ENCODE data around the gene CEP131.

Gene CEP131

DNA sequence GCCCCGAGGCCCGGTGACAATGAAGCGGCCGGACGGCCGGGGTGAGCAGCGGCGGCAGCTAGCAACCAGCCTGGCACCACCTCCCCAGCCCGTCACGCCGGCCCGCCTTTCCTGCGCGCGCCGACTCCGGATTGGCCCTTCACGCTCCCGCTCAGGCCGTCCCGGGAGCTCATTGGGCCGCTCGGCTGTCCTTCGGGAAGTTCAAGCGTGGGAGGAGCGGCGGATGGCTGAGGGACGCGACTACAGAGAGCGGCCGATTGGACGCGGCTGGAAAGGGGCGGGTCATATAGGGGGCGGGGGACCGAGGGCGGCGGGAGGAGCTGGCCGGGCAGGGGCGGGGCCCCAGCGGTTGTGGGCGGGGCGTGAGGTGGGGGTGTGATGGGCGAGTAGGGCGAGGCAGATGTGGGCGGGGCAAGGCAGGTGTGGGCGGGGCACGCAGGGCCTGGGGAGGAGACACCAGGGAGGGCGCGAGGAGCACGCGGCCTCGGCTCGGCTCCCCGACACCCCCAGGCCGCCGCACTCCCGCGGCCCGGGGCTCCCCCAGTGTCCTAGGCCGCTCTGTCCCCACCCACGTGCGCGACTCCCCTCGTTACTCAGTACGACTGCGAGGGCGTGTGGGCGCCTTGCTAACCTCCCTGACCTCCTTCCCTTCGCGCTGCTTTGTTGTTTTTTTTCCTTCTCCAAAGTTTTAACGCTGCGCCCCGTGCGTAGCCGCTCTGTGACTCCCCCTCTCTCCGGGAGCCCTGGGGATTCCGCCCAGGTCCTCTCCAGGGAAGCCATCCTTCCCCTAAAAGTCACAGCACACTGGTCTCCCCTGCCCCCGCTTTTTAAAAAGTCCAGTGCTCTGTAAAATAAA, at the start of gene CEP131:
CEP131 (minus strand) TSS at position 60 of the 856 bp plus-strand sequence. CDS start 2,909 bp downstream, outside the sequence.
- Histone ChIP-seq H3K27me3 (ENCODE audit: control insufficient read depth in 1 of 2, insufficient read depth in 2 of 2, low read length in 2 of 2) (no peaks in the 10 kb centered on the region), H3K9me3 (ENCODE audit: control insufficient read depth in 1 of 2, low read length in 2 of 2) (no peaks in the 10 kb centered on the region), H3K4me3 (ENCODE audit: low read depth in 1 of 2, low read length in 2 of 2) (peak within 1 kb of the TSS; percentile 75 to 77), H3K9ac (ENCODE audit: low read depth in 1 of 2, low read length in 2 of 2) (peak within 1 kb of the TSS; percentile 5 to 61), H3K4me1 (ENCODE audit: control insufficient read depth in 1 of 2, insufficient read depth in 2 of 2, low read length in 2 of 2) (peaks cover 15 to 21% of the 10 kb centered on the region in 2 donors), H3K27ac (ENCODE audit: low read depth, low read length) (peak within 1 kb of the TSS; percentile 42), H3K36me3 (ENCODE audit: control insufficient read depth in 1 of 2, insufficient read depth in 2 of 2, low read length in 2 of 2) (no peaks in the 10 kb centered on the region)

DNA sequence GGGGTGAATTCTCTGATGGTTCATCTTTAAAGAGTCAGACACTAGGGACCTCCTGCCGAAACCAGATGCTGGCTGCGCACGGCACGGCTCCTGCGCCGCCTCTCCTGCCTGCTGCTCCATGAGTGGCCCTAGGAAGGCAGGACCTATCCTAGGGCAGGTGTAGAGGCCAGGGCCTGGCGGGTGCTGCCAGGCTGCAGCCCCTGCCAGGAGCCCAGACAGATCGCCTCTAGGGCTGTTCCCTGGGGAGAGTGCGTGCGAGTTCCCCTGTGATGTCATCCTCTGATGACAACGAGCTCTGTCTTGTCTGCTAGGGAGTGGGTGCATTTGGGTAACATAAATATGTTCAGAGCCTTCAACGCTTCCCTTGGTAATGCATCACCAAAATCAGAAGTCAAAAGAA, 48.5 kb upstream of the CEP131 start:
- H3K27me3 ChIP-seq (ENCODE audit: control insufficient read depth in 1 of 2, insufficient read depth in 2 of 2, low read length in 2 of 2): no peaks in the 10 kb centered on the region
- H3K4me1 ChIP-seq (ENCODE audit: control insufficient read depth in 1 of 2, insufficient read depth in 2 of 2, low read length in 2 of 2): no peaks in the 10 kb centered on the region
- no peaks in the 10 kb centered on the region for H3K9me3 ChIP-seq (ENCODE audit: control insufficient read depth in 1 of 2, low read length in 2 of 2)
- no peak overlapping the region for H3K9ac ChIP-seq (ENCODE audit: low read depth in 1 of 2, low read length in 2 of 2)
- H3K4me3 ChIP-seq (ENCODE audit: low read depth in 1 of 2, low read length in 2 of 2): no peak overlapping the region
- H3K36me3 ChIP-seq (ENCODE audit: control insufficient read depth in 1 of 2, insufficient read depth in 2 of 2, low read length in 2 of 2): peaks cover 36 to 82% of the 10 kb centered on the region in 2 donors
- no peak overlapping the region for H3K27ac ChIP-seq (ENCODE audit: low read depth, low read length)

DNA sequence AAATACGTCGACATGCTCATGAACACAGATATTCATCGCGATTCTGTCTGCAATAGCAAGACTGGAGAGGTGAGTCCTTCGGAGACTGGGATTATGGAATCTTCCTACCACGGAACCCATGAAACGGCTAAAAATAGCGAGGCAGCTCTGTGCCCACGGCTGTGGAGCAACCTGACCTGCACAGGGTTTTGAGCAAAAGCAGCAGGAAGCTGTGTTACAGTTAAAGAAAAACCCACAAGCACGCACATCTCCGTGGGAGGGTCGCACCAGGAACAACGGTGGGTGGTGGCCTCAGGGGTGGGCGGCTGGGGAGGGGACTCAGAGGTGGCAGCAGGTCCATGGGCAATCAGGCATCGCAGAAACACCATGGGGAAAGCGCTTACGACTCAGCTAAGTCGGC, 47.5 kb upstream of the CEP131 start:
- Histone ChIP-seq H3K27me3 (ENCODE audit: control insufficient read depth in 1 of 2, insufficient read depth in 2 of 2, low read length in 2 of 2) (no peaks in the 10 kb centered on the region), H3K9ac (ENCODE audit: low read depth in 1 of 2, low read length in 2 of 2) (no peak overlapping the region), H3K9me3 (ENCODE audit: control insufficient read depth in 1 of 2, low read length in 2 of 2) (no peaks in the 10 kb centered on the region), H3K27ac (ENCODE audit: low read depth, low read length) (no peak overlapping the region), H3K4me1 (ENCODE audit: control insufficient read depth in 1 of 2, insufficient read depth in 2 of 2, low read length in 2 of 2) (no peaks in the 10 kb centered on the region), H3K36me3 (ENCODE audit: control insufficient read depth in 1 of 2, insufficient read depth in 2 of 2, low read length in 2 of 2) (peaks cover 38 to 82% of the 10 kb centered on the region in 2 donors), H3K4me3 (ENCODE audit: low read depth in 1 of 2, low read length in 2 of 2) (no peak overlapping the region)

DNA sequence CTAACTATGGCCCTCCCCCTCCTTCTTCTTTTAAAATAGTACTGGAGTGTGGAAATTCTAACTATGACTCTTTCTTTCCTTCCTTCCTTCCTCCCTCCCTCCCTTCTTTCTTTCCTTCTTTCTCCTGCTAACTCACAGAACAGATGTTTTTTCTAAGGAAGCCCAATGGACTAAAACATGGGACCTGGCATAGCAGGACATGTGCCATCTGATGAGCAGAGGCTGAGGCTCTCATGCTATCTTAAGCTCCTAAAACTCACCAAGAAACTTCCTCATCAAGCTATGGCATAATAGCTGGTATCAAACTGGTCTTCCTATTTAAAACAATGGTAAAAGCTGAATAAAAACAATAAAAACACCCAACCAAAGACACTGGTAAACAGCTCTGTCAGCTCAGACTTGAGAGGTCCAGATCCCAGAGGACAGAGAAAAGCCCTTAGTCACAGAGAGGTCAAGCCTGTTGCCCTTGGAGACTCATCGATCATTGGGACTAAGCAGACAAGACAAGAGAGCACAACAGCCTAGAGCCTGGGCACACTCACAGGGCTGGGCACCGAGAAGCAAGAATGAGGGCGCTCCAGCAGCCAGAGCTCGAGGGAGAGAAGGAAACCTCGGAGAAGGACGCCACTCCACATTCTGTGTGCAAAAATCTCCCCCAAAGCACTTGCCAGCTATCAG, 44.8 kb upstream of the CEP131 start:
- H3K27ac ChIP-seq (ENCODE audit: low read depth, low read length): no peak overlapping the region
- H3K4me1 ChIP-seq (ENCODE audit: control insufficient read depth in 1 of 2, insufficient read depth in 2 of 2, low read length in 2 of 2): no peaks in the 10 kb centered on the region
- no peaks in the 10 kb centered on the region for H3K9me3 ChIP-seq (ENCODE audit: control insufficient read depth in 1 of 2, low read length in 2 of 2)
- no peaks in the 10 kb centered on the region for H3K27me3 ChIP-seq (ENCODE audit: control insufficient read depth in 1 of 2, insufficient read depth in 2 of 2, low read length in 2 of 2)
- no peak overlapping the region for H3K4me3 ChIP-seq (ENCODE audit: low read depth in 1 of 2, low read length in 2 of 2)
- no peak overlapping the region for H3K9ac ChIP-seq (ENCODE audit: low read depth in 1 of 2, low read length in 2 of 2)
- H3K36me3 ChIP-seq (ENCODE audit: control insufficient read depth in 1 of 2, insufficient read depth in 2 of 2, low read length in 2 of 2): peaks cover 21 to 78% of the 10 kb centered on the region in 2 donors

DNA sequence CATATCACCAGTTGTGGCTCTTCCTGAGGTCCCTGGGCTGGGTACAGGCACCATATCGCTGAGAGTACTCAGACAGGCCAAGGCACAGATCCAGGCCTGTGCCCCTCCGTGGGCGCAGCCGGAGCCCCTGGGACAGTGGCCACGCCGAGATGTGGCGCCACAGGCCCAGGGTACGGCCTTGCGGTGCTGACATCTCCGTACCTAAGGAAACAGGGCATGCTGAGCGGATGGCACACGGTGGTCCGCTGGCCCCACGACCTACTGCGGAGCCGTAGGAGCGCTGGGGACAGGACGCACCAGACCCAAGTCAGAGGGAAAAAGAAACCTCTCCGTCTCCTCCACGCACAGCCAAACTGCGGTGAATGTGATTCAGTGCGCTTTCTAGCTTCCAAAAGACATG, 42.8 kb upstream of the CEP131 start:
- H3K27ac ChIP-seq (ENCODE audit: low read depth, low read length): no peak overlapping the region
- H3K36me3 ChIP-seq (ENCODE audit: control insufficient read depth in 1 of 2, insufficient read depth in 2 of 2, low read length in 2 of 2): peaks cover 17 to 82% of the 10 kb centered on the region in 2 donors
- no peaks in the 10 kb centered on the region for H3K9me3 ChIP-seq (ENCODE audit: control insufficient read depth in 1 of 2, low read length in 2 of 2)
- H3K9ac ChIP-seq (ENCODE audit: low read depth in 1 of 2, low read length in 2 of 2): no peak overlapping the region
- H3K4me3 ChIP-seq (ENCODE audit: low read depth in 1 of 2, low read length in 2 of 2): no peak overlapping the region
- H3K4me1 ChIP-seq (ENCODE audit: control insufficient read depth in 1 of 2, insufficient read depth in 2 of 2, low read length in 2 of 2): no peaks in the 10 kb centered on the region
- H3K27me3 ChIP-seq (ENCODE audit: control insufficient read depth in 1 of 2, insufficient read depth in 2 of 2, low read length in 2 of 2): no peaks in the 10 kb centered on the region

DNA sequence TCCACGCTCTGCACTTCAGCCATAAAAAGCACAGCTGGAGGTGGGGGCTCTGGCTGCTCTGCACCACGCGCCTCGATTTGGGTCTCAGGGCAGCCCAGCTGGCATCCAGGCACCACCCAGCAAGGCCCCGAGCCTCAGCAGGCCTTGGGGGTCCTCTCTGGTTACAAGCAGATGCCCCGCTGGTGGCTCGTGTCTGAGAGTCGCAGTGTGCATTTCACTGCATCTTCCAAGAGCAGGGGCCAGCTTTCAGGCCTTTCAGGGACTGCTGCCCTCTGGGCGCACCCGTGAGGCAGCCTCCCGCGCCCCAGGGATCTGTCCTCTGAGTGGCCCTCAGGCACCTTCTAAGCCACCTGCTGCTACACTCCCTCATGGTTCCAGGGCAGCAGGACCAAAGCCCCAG, 41.9 kb upstream of the CEP131 start:
- Histone ChIP-seq H3K4me1 (ENCODE audit: control insufficient read depth in 1 of 2, insufficient read depth in 2 of 2, low read length in 2 of 2) (no peaks in the 10 kb centered on the region), H3K36me3 (ENCODE audit: control insufficient read depth in 1 of 2, insufficient read depth in 2 of 2, low read length in 2 of 2) (peaks cover 17 to 84% of the 10 kb centered on the region in 2 donors), H3K27ac (ENCODE audit: low read depth, low read length) (no peak overlapping the region)

DNA sequence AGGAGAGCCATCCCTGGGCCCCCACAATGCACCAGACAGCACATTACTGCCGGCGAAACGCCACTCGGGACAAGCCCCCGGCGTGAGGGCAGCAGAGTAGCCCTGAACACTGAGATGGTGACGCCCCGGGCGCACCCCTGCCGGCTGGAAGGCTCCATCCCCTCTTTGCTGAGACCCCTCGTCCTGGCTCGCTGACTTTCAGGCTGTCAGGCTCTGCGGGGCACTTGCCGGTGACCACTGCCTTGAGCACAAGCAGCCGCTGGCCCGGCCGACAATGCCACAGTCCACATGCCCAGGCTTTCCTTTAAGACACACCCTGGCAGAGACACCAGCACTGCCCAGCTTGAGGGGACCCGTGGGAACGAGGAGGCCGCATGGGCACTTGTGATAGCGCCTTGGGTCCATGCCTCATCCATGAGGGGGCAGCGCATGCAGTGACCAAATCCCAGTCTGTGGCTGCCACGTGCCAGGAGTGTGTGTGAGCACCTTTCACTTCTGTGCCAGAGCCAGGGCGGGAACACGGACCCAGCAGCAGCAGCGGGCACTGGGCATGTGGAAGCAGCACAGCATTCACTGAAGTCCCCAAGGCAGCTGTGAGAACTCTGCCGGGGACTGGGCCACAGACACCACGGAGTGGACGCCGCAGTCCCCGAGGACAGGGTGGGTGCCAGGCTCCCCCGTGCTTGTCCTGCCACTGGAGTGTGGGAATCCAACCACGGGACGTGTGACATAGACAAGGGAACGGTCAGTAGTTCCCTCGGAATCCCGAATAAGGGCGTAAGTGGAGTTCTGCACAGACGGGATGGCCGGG, 40.8 kb upstream of the CEP131 start:
- no peak overlapping the region for H3K27ac ChIP-seq (ENCODE audit: low read depth, low read length)
- H3K4me3 ChIP-seq (ENCODE audit: low read depth in 1 of 2, low read length in 2 of 2): no peak overlapping the region
- H3K36me3 ChIP-seq (ENCODE audit: control insufficient read depth in 1 of 2, insufficient read depth in 2 of 2, low read length in 2 of 2): peaks cover 19 to 87% of the 10 kb centered on the region in 2 donors
- H3K9me3 ChIP-seq (ENCODE audit: control insufficient read depth in 1 of 2, low read length in 2 of 2): no peaks in the 10 kb centered on the region
- H3K4me1 ChIP-seq (ENCODE audit: control insufficient read depth in 1 of 2, insufficient read depth in 2 of 2, low read length in 2 of 2): no peaks in the 10 kb centered on the region
- no peaks in the 10 kb centered on the region for H3K27me3 ChIP-seq (ENCODE audit: control insufficient read depth in 1 of 2, insufficient read depth in 2 of 2, low read length in 2 of 2)
- no peak overlapping the region for H3K9ac ChIP-seq (ENCODE audit: low read depth in 1 of 2, low read length in 2 of 2)

More for the DNA sequence above, 41.9 kb upstream of the CEP131 start:
- H3K9ac ChIP-seq (ENCODE audit: low read depth in 1 of 2, low read length in 2 of 2): no peak overlapping the region
- H3K27me3 ChIP-seq (ENCODE audit: control insufficient read depth in 1 of 2, insufficient read depth in 2 of 2, low read length in 2 of 2): no peaks in the 10 kb centered on the region
- no peak overlapping the region for H3K4me3 ChIP-seq (ENCODE audit: low read depth in 1 of 2, low read length in 2 of 2)
- H3K9me3 ChIP-seq (ENCODE audit: control insufficient read depth in 1 of 2, low read length in 2 of 2): no peaks in the 10 kb centered on the region

DNA sequence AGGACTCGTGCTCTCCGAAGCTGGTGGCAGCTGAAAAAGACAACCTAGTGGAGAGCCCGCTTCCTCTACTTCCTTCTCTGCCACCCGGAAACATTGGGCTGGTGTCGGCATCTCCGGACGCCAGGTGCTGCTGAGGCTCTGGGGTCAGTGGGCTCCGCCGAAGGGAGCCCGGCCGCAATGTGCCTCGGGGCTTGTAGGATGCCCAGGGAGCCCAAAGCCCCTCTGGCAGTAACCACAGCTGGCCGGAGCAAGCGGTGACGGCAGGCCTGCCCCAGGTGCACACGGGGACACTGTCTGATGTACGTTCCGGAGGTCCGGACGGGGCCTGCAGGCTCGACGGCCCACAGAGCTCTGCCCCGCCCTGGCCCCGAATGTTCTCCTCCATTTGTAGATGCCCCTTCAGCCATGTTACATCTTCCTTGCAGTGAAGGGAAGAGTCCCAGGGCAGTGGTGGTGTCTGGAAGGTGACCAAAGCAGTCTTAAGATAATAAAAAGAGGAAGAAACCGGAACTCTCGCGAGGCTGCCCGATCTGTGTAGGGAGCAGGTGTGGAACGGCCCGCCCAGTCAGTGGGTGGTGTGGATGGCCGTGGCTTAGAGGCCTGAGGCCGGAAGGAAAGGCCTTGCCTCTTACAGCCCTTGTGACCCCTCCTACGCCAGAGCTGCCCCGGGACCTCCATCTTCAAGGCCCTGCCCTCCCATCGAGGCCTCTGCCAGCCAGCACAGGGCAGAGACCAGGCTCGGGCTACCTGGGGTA, 39.0 kb upstream of the CEP131 start:
- no peaks in the 10 kb centered on the region for H3K4me1 ChIP-seq (ENCODE audit: control insufficient read depth in 1 of 2, insufficient read depth in 2 of 2, low read length in 2 of 2)

DNA sequence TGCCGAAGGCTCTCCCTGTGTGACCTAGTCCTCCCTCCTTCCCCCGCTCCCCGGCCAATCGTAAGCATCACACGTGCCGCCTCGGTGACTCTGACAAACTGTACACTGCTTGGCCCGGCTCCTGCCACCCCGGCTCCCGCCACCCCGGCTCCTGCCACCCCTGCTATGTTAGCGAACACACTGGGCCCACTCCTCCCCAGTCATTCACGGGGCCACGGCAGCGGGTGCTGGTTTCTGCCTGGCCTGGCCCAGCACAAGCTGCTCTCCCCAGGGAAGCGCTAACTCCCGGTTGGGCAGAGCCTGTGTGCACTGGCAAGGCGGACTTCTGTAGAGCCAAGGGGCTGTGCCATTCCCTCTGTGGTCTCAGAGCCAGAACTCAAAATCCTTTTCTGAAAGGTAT, 38.3 kb upstream of the CEP131 start:
- H3K27ac ChIP-seq (ENCODE audit: low read depth, low read length): no peak overlapping the region
- no peak overlapping the region for H3K4me3 ChIP-seq (ENCODE audit: low read depth in 1 of 2, low read length in 2 of 2)
- H3K4me1 ChIP-seq (ENCODE audit: control insufficient read depth in 1 of 2, insufficient read depth in 2 of 2, low read length in 2 of 2): peaks cover 0 to 1% of the 10 kb centered on the region in 2 donors
- H3K9me3 ChIP-seq (ENCODE audit: control insufficient read depth in 1 of 2, low read length in 2 of 2): no peaks in the 10 kb centered on the region
- no peak overlapping the region for H3K9ac ChIP-seq (ENCODE audit: low read depth in 1 of 2, low read length in 2 of 2)
- H3K36me3 ChIP-seq (ENCODE audit: control insufficient read depth in 1 of 2, insufficient read depth in 2 of 2, low read length in 2 of 2): peaks cover 23 to 94% of the 10 kb centered on the region in 2 donors
- H3K27me3 ChIP-seq (ENCODE audit: control insufficient read depth in 1 of 2, insufficient read depth in 2 of 2, low read length in 2 of 2): no peaks in the 10 kb centered on the region

More for the DNA sequence above, 39.0 kb upstream of the CEP131 start:
- H3K9ac ChIP-seq (ENCODE audit: low read depth in 1 of 2, low read length in 2 of 2): no peak overlapping the region
- H3K4me3 ChIP-seq (ENCODE audit: low read depth in 1 of 2, low read length in 2 of 2): no peak overlapping the region
- no peak overlapping the region for H3K27ac ChIP-seq (ENCODE audit: low read depth, low read length)
- peaks cover 23 to 90% of the 10 kb centered on the region in 2 donors for H3K36me3 ChIP-seq (ENCODE audit: control insufficient read depth in 1 of 2, insufficient read depth in 2 of 2, low read length in 2 of 2)
- no peaks in the 10 kb centered on the region for H3K9me3 ChIP-seq (ENCODE audit: control insufficient read depth in 1 of 2, low read length in 2 of 2)
- H3K27me3 ChIP-seq (ENCODE audit: control insufficient read depth in 1 of 2, insufficient read depth in 2 of 2, low read length in 2 of 2): no peaks in the 10 kb centered on the region

All from duodenal mucosa (tissue), 2 donors.